RPMI7951 (cell line): ENCODE measurements around the gene LBR. TPM values are rescaled to one million over a fixed set of nuclear protein-coding genes. Genes with fewer than 3 reads are reported as not detected.
A peak's percentile ranks its signal among the peaks of the same experiment; 100 is the strongest.
"Not testable (repeated sequence)": the region's sequence is repeated elsewhere in the genome, so short reads cannot be mapped to it uniquely, and the experiment has no call there.

Source experiments
- DNase-seq: peaks from one replicate; pipeline ENCODE4 v3.0.0-alpha.2; 2012; ENCODE audit warnings: low read depth
- total RNA-seq: library from RNA; depleted of rRNA; stranded (reverse); fragments of >200 nt; shearing (Covaris generic); gene quantifications from 2 replicates; pipeline ENCODE4 v1.2.3, GENCODE V29; 2014; rRNA removed

The LBR gene
- 26.1 and 38.2 TPM in 2 replicates for total RNA-seq

- DNase-seq = no peak
Measured at GRCh38 chr1:225427235-225428067, at the start of gene LBR. Gene LBR (minus strand): TSS chr1:225428038. CDS start chr1:225424075, 3,963 bp downstream.

DNA sequence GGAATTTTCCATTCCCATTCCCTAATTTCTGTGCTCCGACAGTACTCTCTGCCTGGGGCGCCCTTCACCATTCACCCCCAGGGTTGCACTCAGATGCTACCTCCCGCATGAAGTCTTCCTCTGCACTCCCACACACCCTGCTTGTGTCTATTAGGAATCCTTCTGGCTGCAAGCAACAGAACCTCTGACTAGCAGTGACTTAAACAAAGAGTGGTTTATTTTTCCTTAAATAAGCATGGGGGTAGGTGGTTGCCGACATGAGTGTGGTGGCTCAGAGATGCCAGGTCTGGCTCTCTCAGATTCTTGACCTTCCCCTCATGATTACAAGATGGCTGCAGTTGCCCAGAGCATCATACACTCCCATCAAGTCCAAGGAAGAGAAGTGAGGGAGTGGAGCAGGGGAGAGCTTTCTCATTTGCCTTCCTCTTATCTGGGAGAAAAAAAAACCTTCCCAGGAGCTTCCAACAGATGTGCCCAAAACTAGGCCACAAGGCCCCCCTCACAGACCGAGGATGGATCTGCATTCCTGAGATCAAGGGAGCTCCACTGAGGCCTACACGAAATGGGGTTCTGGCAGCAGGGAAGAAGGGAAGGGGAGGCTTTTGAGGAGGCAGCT, 49.6 kb upstream of the LBR start:
- DNase-seq = no peak

GRCh38 chr1:225476538-225476988, 48.7 kb upstream of the LBR start:
- DNase-seq = no peak

DNA sequence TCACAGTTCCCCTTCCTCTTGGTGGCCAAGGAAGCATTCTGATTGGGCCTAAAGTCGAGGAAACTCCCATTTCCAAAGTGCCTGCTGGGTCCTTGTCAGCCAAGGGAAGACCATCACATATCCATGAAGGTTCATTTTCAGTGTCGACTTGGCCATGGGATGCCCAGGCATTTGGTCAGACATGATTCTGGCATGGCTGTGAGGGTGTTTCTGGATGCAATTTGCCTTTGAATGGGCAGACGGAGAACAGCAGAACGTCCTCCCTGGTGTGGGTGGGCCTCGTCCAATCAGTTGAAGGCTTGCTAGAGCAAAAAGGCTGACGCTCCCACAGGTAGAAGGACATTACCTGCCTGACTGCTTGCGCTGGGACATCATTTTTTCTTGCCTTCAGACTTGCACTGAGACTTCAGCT, 48.3 kb upstream of the LBR start:
- DNase-seq = no peak

DNA sequence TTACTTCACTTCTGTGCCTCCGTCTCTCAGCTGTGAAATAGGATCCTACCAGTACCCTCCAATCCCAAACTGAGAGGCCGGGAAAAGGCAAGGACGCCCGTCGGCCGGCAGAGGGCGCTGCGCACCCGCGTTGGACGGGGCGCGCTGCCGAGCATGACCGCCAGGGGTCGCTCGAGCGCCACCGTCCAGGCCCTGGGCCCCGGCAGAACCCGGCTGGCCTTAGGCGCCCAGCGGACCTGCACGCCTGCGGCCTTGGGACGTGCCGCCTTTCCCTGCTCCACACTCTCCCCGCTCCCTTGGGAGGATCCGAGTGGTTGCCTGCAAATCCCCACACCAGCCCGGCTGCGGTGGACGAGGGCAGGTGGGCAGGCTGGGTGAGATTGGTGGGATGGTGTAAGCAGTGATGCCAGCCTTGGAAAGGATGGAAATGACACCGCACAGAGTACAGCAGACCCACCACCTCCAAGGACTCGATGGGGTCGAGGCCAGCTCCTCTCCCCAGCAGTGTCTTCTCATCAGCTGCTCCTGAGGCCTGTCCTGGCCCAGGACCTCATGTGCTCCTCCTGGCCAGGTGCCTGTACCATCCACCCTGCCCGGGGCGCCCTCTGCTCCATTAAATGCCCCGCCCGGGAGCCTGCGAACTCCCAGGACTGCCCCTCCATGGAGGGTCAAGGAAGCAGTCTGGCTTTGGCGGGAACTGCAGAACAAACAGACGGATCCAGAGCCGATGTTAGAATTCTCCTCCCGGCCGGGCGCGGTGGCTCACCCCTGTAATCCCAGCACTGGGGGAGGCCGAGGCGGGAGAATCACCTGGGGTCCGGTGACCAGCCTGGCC, 47.4 kb upstream of the LBR start:
- DNase-seq = peak; percentile 46

DNA sequence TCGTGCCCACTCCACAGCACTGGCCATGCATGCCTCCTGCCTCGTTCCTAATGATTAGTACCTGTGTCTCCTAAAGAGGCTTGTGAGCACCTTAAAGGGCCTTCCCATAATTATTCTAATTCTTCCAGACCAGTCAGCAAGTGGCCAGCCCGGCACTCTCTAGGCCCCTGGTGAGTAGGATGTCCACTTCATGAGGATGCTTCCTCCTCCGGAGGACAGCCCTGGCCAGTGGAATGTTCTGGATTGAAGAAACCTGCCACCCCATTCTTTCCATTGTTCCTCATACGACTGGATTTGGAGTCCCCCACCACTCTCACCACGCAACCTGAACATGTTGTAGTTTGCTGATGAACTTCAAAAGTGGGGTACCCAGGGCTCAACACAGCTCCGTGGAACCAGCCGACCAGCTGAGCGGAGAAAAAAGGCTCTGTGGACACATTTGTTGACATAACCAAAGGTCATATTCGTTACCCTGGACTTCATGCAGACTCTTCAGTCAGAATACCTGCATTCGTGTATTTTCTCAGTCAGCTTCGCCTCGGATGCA, 46.7 kb upstream of the LBR start:
- no peak for DNase-seq

DNA sequence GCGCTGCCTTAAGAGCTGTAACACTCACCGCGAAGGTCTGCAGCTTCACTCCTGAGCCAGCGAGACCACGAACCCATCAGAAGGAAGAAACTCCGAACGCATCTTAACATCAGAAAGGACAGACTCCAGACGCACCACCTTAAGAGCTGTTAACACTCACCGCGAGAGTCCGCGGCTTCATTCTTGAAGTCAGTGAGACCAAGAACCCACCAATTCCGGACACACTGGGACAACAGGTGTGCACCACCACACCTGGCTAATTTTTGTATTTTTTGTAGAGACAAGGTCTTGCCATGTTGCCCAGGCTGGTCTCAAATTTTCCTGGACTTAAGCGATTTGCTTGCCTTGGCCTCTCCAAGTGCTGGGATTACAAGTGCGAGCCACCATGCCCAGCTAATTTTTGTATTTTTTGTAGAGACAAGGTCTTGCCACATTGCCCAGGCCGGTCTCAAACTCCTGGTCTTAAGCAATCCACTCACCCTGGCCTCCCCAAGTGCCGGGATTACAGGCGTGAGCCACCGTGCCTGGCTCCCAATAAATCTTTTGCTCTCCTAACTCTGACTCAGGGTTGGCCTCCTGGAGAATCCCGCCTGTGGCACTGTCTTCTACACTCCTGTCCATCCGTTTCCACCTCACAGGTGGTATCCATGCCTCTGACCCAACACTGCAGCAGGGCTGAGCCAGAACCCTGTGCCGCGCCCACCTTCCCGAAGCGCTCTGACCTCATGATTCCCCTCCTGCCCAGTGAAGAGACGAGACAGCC, 46.0 kb upstream of the LBR start:
- not testable (repeated sequence) for DNase-seq

GRCh38 chr1:225473266-225473665, 45.4 kb upstream of the LBR start:
- not testable (repeated sequence) for DNase-seq

- DNase-seq = no peak
Measured at GRCh38 chr1:225471453-225472301, 43.8 kb upstream of the LBR start.

GRCh38 chr1:225471109-225471452, 43.2 kb upstream of the LBR start:
- DNase-seq = no peak

- DNase-seq = no peak
Measured at GRCh38 chr1:225470211-225471108, 42.6 kb upstream of the LBR start.

- no peak for DNase-seq
Measured at GRCh38 chr1:225469051-225469450, 41.2 kb upstream of the LBR start.

DNA sequence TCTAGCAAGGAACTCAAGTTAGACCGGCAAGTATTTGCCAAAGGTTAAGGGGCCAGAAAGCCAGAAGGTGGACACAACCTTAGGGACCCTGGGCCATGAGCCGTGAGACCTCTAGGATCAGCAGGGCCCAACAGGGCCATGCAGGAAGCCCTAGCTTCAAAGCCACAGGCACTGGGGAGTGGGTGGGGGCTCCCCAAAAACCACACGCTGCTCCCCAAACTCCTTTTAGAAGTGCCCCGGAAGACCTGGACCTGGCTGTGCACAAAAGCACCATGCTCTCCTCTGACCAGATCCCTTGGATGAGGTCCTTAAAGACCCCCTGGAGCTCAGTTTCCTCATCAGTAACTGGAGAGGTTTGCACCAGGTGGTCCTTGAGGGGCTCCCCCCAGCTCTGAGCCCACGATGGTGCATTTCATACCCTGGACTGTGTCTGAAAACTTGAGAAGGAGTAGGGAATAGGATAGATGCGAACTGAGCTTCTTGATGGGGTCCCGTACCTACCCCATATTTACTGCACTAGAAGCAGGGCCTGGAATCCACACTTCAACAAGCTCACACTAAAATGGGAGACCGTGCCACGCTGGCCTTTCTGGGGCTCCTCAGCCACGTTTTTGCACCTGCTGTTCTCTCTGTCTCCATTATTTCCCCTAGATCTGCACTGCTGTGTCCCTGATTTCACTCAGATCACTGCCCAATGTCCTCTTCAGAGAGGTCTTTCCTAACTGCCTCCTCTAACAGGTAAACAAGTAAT, 40.6 kb upstream of the LBR start:
- no peak for DNase-seq

- DNase-seq = no peak
Measured at GRCh38 chr1:225467193-225468020, 39.6 kb upstream of the LBR start.

DNA sequence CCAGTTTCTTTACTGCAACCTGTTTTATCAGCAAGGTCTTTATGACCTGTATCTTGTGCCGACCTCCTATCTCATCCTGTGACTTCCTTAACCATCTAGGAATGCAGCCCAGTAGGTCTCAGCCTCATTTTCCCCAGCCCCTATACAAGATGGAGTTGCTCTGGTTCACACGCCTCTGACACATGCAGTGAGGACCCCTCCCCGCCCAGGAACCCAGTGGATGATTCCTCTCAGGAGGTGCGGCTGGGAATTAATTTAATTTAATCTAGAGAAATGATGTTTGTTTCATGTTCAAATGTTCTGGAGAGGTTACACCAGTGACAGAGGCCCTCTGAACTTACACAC, 39.0 kb upstream of the LBR start:
- no peak for DNase-seq

- DNase-seq = no peak
Measured at GRCh38 chr1:225465793-225466517, 38.1 kb upstream of the LBR start.
